ENCODE data around the gene TMEM53. TPM values are rescaled to one million over a fixed set of nuclear protein-coding genes. Genes with fewer than 3 reads are reported as not detected.
A peak's percentile ranks its signal among the peaks of the same experiment; 100 is the strongest.

TMEM53 gene
- 5.8 TPM for polyA plus RNA-seq (2013, experiment 1 of 2)
- polyA plus RNA-seq (2013, experiment 2 of 2): 5.4 TPM

DNA sequence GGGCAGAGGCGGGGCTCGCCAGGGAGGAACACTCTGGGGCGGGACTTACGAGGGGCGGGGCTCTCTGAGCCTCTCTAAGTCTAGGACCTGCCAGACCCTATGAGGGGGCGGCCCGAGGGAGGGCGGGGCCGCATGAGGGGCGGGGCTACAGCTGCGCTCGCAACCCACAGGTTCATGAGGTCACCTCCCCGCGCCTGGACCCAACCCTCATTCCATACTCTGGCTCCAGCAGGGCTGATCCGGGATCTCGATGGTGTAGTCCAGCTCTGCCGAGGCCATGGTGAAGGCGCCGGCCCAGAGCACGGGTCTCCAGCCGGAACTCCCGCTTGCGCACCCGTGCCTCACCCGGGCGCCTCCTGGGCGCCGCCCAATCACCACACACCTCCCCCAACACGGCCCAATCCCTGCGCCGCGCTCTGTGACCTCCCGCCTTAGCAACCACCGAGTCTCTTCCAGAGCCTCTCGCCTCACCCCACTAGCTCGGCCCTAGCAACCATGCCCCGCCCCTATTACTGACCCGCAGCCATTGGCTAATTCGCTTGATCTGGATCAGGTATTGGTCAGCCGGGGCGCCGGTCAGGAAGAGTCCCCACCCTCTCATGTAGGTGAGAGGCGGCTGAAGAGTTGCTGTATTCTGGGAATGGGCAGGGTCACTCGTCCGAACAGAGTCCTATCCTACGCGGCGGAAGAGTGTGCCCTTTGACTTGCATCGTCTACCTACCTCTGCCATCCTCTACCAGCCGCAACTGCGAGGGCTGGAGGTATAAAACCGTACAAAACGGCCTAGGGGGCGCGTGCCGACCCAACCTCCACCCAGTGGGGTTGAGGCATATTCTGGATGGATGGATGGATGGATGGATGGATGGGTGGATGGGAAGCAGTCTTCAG lies at the start of gene TMEM53, which contains the start of gene ARMH1:
Gene TMEM53, minus strand, starts transcription at position 369 of the 888 bp plus-strand sequence. Its CDS starts 90 bp downstream, at position 279.
Gene ARMH1, plus strand, starts transcription at position 602 of the 888 bp plus-strand sequence. CDS start 14,984 bp downstream, outside the sequence.
- Histone ChIP-seq H2BK120ac (ENCODE audit: low read depth, low read length) (no peak within 1 kb of the TSS), H3K4ac (ENCODE audit: low read depth, low read length) (no peak within 1 kb of the TSS), H4K5ac (ENCODE audit: low read length) (peak within 1 kb of the TSS; percentile 84), H2BK5ac (ENCODE audit: low read length) (peak within 1 kb of the TSS; percentile 65), H3K4me3 (ENCODE audit: low read length) (peak within 1 kb of the TSS; percentile 86), H3K27ac (ENCODE audit: low read depth, low read length) (peak within 1 kb of the TSS; percentile 89), H3K9ac (ENCODE audit: low read length) (peak within 1 kb of the TSS; percentile 85), H3K79me2 (ENCODE audit: control insufficient read depth, insufficient read depth, low read length) (no peaks in the 10 kb centered on the region), H3K23ac (ENCODE audit: low read length) (no peak within 1 kb of the TSS), H3K56ac (ENCODE audit: low read length) (peak within 1 kb of the TSS; percentile 97), H2BK15ac (replicated peaks; ENCODE audit: low read depth) (no peak within 1 kb of the TSS), H3K4me1 (ENCODE audit: control insufficient read depth, low read depth, low read length) (peaks cover 4% of the 10 kb centered on the region), H3K4me2 (ENCODE audit: low read length) (peak within 1 kb of the TSS; percentile 85), H2AK5ac (ENCODE audit: low read length) (no peak within 1 kb of the TSS), H3K36me3 (ENCODE audit: control insufficient read depth, insufficient read depth, low read length) (no peaks in the 10 kb centered on the region), H4K8ac (ENCODE audit: low read depth, low read length) (no peak within 1 kb of the TSS), H3K27me3 (ENCODE audit: insufficient read depth, low read length, poor library complexity) (no peaks in the 10 kb centered on the region), H3K79me1 (ENCODE audit: low read length) (no peaks in the 10 kb centered on the region), H3K18ac (ENCODE audit: low read length) (peak within 1 kb of the TSS; percentile 54)
- no CpG with 5 or more reads among the region's 56 CpGs for WGBS (ENCODE audit: extremely low coverage, insufficient coverage, low lambda C conversion rate)
- peak; percentile 100 for DNase-seq

DNA sequence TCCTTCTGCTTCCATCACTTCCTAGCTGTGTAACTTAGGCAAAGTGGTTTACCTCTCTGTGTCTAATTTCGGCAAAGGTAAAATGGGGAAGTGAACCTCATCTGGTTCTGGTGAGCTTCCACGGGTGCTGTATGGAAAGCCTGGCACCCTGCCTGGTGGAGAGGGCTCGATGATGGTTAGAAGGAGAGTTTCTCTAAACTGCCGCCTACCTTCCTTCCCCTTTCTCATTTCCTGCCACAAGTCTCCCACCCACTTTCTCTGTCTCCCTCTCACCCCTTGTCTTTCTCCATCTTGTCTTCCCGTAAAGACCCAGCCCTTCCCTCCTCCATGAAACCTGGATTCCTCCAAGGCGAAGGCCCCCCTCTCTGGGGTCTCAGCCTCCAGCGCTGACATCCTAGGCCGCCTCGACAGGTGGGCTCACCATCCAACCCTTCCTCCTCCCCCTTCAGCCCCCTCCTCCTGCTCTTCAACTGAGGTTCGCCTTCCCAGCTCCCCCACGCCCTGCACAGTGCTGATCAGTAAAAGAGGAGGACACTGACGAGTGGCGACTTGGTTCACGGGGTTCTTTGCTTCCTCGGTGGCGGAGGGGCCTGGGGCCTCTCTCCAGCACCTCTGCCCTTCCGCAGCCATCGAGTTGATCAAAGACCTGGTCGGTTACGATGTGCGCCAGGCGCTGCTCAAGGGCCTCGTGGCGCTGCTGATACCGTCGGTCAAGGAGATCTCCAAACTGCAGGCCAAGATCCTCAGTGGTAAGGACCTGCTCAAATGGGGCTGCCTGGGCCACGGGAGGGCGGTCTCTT lies 49.4 kb upstream of the TMEM53 start:
- no peaks in the 10 kb centered on the region for H3K79me1 ChIP-seq (ENCODE audit: low read length)
- no peak overlapping the region for H3K4me3 ChIP-seq (ENCODE audit: low read length)
- no peak overlapping the region for H4K5ac ChIP-seq (ENCODE audit: low read length)
- no peak overlapping the region for H2AK5ac ChIP-seq (ENCODE audit: low read length)
- no peak overlapping the region for H3K18ac ChIP-seq (ENCODE audit: low read length)
- no peak overlapping the region for H3K56ac ChIP-seq (ENCODE audit: low read length)
- DNase-seq: no peak
- no peak overlapping the region for H4K8ac ChIP-seq (ENCODE audit: low read depth, low read length)
- no peak overlapping the region for H3K9ac ChIP-seq (ENCODE audit: low read length)
- no peak overlapping the region for H3K23ac ChIP-seq (ENCODE audit: low read length)
- H3K27ac ChIP-seq (ENCODE audit: low read depth, low read length): no peak overlapping the region
- H3K4me2 ChIP-seq (ENCODE audit: low read length): no peak overlapping the region
- no peaks in the 10 kb centered on the region for H3K36me3 ChIP-seq (ENCODE audit: control insufficient read depth, insufficient read depth, low read length)
- H2BK120ac ChIP-seq (ENCODE audit: low read depth, low read length): no peak overlapping the region
- no peak overlapping the region for H2BK15ac ChIP-seq (replicated peaks; ENCODE audit: low read depth)
- H2BK5ac ChIP-seq (ENCODE audit: low read length): no peak overlapping the region
- no peaks in the 10 kb centered on the region for H3K27me3 ChIP-seq (ENCODE audit: insufficient read depth, low read length, poor library complexity)
- H3K4me1 ChIP-seq (ENCODE audit: control insufficient read depth, low read depth, low read length): no peaks in the 10 kb centered on the region
- H3K4ac ChIP-seq (ENCODE audit: low read depth, low read length): no peak overlapping the region
- no CpG with 5 or more reads among the region's 28 CpGs for WGBS (ENCODE audit: extremely low coverage, insufficient coverage, low lambda C conversion rate)
- no peaks in the 10 kb centered on the region for H3K79me2 ChIP-seq (ENCODE audit: control insufficient read depth, insufficient read depth, low read length)

DNA sequence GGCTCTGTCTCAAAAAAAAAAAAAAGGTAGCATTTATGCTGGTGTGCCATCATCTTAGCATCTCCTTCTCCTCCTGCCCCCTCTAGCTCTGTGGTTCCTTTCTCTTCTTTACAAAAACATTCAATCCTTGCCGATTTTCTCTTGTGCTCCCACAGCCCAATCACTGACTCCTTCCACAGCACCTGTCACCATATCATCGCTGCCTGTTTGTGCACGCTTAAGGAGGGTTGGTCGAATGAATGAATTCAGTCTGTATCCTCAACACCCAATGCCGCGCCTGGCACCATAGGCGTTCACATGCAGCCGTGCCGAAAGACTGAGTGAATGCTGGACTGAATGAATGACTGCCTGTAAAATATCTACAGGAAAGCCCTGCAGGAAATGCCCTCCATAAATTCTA lies 48.8 kb upstream of the TMEM53 start:
- H3K79me2 ChIP-seq (ENCODE audit: control insufficient read depth, insufficient read depth, low read length): no peaks in the 10 kb centered on the region
- no peaks in the 10 kb centered on the region for H3K27me3 ChIP-seq (ENCODE audit: insufficient read depth, low read length, poor library complexity)
- H3K9ac ChIP-seq (ENCODE audit: low read length): no peak overlapping the region
- no peak overlapping the region for H3K23ac ChIP-seq (ENCODE audit: low read length)
- no peak overlapping the region for H3K18ac ChIP-seq (ENCODE audit: low read length)
- DNase-seq: no peak
- no peaks in the 10 kb centered on the region for H3K4me1 ChIP-seq (ENCODE audit: control insufficient read depth, low read depth, low read length)
- H3K36me3 ChIP-seq (ENCODE audit: control insufficient read depth, insufficient read depth, low read length): no peaks in the 10 kb centered on the region
- H3K4me2 ChIP-seq (ENCODE audit: low read length): no peak overlapping the region
- no CpG with 5 or more reads among the region's 9 CpGs for WGBS (ENCODE audit: extremely low coverage, insufficient coverage, low lambda C conversion rate)
- H3K79me1 ChIP-seq (ENCODE audit: low read length): no peaks in the 10 kb centered on the region
- no peak overlapping the region for H3K27ac ChIP-seq (ENCODE audit: low read depth, low read length)
- no peak overlapping the region for H2AK5ac ChIP-seq (ENCODE audit: low read length)
- H3K4me3 ChIP-seq (ENCODE audit: low read length): no peak overlapping the region
- no peak overlapping the region for H3K56ac ChIP-seq (ENCODE audit: low read length)
- H2BK15ac ChIP-seq (replicated peaks; ENCODE audit: low read depth): no peak overlapping the region
- no peak overlapping the region for H3K4ac ChIP-seq (ENCODE audit: low read depth, low read length)
- no peak overlapping the region for H2BK120ac ChIP-seq (ENCODE audit: low read depth, low read length)
- no peak overlapping the region for H4K8ac ChIP-seq (ENCODE audit: low read depth, low read length)
- no peak overlapping the region for H4K5ac ChIP-seq (ENCODE audit: low read length)
- no peak overlapping the region for H2BK5ac ChIP-seq (ENCODE audit: low read length)

DNA sequence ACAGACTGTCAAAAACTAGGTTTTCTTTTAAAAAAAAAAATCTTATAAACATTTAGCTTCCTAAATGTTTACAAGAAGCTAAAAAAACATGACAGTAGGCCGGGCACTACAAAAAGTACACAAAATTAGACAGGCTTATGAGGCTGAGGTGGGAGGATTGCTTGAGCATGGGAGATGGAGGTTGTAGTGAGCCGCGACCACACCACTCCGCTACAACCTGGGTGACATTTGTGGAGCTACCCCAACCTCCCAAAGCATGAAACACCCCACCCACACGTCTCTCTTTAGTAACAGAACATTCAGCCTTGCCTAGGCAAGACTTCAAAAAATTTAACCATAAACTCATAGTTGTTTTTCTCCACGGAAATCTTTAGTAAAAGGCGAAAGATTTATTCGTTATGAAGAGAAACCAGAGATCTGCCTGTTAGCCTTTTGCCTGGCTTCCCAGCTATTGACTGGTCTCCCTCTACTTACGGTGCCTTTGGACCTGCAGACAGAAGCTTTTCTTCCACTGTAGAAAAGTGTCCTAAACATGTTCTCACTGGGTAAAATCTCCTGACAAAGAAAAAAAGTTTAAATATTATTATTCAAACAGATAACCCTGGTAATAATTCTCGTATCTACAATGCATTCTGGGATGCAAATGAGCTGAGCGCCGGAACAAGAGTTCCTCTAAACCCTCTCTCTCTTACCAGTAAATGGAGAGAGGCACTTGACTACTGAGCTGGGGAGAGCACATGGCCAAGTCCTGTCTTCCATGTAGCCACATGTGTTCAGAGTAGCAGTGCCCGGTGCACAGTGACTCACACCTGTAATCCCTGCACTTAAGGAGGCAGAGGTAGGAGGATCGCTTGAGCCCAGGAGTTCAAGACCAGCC lies 47.4 kb upstream of the TMEM53 start:
- Histone ChIP-seq H4K8ac (ENCODE audit: low read depth, low read length) (no peak overlapping the region), H4K5ac (ENCODE audit: low read length) (no peak overlapping the region), H2AK5ac (ENCODE audit: low read length) (no peak overlapping the region), H3K56ac (ENCODE audit: low read length) (no peak overlapping the region), H3K18ac (ENCODE audit: low read length) (no peak overlapping the region), H3K27ac (ENCODE audit: low read depth, low read length) (no peak overlapping the region), H3K9ac (ENCODE audit: low read length) (no peak overlapping the region), H2BK15ac (replicated peaks; ENCODE audit: low read depth) (no peak overlapping the region), H3K4me2 (ENCODE audit: low read length) (no peak overlapping the region), H3K23ac (ENCODE audit: low read length) (no peak overlapping the region), H2BK120ac (ENCODE audit: low read depth, low read length) (no peak overlapping the region), H3K79me2 (ENCODE audit: control insufficient read depth, insufficient read depth, low read length) (no peaks in the 10 kb centered on the region), H3K36me3 (ENCODE audit: control insufficient read depth, insufficient read depth, low read length) (no peaks in the 10 kb centered on the region), H3K79me1 (ENCODE audit: low read length) (no peaks in the 10 kb centered on the region), H3K4me3 (ENCODE audit: low read length) (no peak overlapping the region), H3K4ac (ENCODE audit: low read depth, low read length) (no peak overlapping the region), H3K27me3 (ENCODE audit: insufficient read depth, low read length, poor library complexity) (no peaks in the 10 kb centered on the region), H3K4me1 (ENCODE audit: control insufficient read depth, low read depth, low read length) (no peaks in the 10 kb centered on the region), H2BK5ac (ENCODE audit: low read length) (peak overlapping the region; percentile 77)
- WGBS (ENCODE audit: extremely low coverage, insufficient coverage, low lambda C conversion rate): no CpG with 5 or more reads among the region's 14 CpGs
- DNase-seq: peak; percentile 97

DNA sequence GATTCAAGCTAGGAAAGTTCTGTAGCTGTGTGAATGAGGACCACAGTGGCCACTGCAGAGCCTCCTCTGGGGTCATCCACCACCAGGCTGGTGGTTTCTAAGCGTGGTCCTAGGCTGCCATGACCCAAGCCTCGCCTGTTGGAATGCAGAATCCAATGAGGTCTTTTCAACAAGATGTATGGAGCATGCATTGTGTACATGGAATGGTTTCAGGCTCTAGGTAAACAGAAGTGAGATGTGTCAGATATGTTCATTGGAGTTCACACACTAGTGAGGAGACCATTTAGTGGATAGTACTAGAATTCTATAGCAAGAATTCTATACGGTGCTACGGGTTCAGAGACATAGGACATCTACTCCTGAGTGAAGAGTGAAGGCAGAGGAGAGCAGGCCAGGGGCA lies 46.0 kb upstream of the TMEM53 start:
- Histone ChIP-seq H3K56ac (ENCODE audit: low read length) (no peak overlapping the region), H4K8ac (ENCODE audit: low read depth, low read length) (no peak overlapping the region), H3K4me2 (ENCODE audit: low read length) (no peak overlapping the region), H3K4ac (ENCODE audit: low read depth, low read length) (no peak overlapping the region), H3K4me3 (ENCODE audit: low read length) (no peak overlapping the region), H2BK15ac (replicated peaks; ENCODE audit: low read depth) (no peak overlapping the region), H3K79me2 (ENCODE audit: control insufficient read depth, insufficient read depth, low read length) (no peaks in the 10 kb centered on the region), H3K4me1 (ENCODE audit: control insufficient read depth, low read depth, low read length) (no peaks in the 10 kb centered on the region), H4K5ac (ENCODE audit: low read length) (no peak overlapping the region), H3K36me3 (ENCODE audit: control insufficient read depth, insufficient read depth, low read length) (no peaks in the 10 kb centered on the region), H2AK5ac (ENCODE audit: low read length) (no peak overlapping the region), H3K23ac (ENCODE audit: low read length) (no peak overlapping the region), H3K27ac (ENCODE audit: low read depth, low read length) (no peak overlapping the region), H3K18ac (ENCODE audit: low read length) (no peak overlapping the region), H2BK5ac (ENCODE audit: low read length) (no peak overlapping the region), H3K27me3 (ENCODE audit: insufficient read depth, low read length, poor library complexity) (no peaks in the 10 kb centered on the region), H3K79me1 (ENCODE audit: low read length) (no peaks in the 10 kb centered on the region), H3K9ac (ENCODE audit: low read length) (no peak overlapping the region), H2BK120ac (ENCODE audit: low read depth, low read length) (no peak overlapping the region)
- DNase-seq: no peak
- WGBS (ENCODE audit: extremely low coverage, insufficient coverage, low lambda C conversion rate): no CpG with 5 or more reads among the region's 4 CpGs
